ENCODE measurements around the gene HOXA13.

Gene HOXA13

DNA sequence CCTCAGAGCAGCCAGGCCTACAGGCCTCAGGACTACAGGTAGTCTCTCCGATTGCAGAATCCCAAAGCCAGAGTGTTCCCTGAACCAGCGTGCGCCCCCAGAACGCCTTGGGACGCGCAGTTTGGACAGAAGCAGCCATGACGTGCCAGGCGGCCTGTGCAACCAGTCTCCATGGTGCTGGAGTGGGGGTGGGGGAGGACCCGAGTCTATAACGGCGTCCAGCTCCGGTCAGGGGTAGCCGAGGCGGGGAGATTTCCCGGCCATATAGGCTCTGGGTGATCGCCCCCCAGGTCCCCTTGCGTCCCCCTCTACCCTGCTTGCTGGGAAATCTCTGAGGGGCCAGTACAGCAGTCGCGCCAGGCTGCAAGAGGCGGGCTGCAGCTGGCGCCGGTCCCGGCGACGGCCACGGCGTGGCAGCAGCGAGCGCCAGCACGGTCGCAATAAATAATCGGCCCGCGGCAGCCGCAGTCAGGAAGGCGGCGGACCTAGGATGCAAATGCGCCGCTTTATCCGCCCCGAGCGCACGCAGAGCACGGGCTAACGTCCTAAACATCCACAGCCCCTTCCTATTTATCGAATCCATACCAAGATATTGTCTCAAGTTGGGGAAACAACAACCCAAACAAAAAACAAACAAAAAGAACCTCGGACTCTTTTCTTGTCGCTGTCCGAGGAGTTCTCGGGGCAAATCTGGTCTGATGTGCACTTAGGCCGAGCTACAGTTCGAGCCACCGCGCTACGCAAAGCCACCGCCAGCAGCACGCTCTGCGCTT lies 49.1 kb downstream of the HOXA13 start:
- TF ChIP-seq, protein P1, sequence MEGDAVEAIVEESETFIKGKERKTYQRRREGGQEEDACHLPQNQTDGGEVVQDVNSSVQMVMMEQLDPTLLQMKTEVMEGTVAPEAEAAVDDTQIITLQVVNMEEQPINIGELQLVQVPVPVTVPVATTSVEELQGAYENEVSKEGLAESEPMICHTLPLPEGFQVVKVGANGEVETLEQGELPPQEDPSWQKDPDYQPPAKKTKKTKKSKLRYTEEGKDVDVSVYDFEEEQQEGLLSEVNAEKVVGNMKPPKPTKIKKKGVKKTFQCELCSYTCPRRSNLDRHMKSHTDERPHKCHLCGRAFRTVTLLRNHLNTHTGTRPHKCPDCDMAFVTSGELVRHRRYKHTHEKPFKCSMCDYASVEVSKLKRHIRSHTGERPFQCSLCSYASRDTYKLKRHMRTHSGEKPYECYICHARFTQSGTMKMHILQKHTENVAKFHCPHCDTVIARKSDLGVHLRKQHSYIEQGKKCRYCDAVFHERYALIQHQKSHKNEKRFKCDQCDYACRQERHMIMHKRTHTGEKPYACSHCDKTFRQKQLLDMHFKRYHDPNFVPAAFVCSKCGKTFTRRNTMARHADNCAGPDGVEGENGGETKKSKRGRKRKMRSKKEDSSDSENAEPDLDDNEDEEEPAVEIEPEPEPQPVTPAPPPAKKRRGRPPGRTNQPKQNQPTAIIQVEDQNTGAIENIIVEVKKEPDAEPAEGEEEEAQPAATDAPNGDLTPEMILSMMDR (IDR thresholded peaks at IDR 0.05; ENCODE audit: control insufficient read depth, extremely low read depth, insufficient read depth), result peak; percentile 83
- DNase-seq (ENCODE audit: low read depth), result no peak
- peak overlapping the region; percentile 46 for H3K4me3 ChIP-seq (ENCODE audit: low read depth, low read length)

DNA sequence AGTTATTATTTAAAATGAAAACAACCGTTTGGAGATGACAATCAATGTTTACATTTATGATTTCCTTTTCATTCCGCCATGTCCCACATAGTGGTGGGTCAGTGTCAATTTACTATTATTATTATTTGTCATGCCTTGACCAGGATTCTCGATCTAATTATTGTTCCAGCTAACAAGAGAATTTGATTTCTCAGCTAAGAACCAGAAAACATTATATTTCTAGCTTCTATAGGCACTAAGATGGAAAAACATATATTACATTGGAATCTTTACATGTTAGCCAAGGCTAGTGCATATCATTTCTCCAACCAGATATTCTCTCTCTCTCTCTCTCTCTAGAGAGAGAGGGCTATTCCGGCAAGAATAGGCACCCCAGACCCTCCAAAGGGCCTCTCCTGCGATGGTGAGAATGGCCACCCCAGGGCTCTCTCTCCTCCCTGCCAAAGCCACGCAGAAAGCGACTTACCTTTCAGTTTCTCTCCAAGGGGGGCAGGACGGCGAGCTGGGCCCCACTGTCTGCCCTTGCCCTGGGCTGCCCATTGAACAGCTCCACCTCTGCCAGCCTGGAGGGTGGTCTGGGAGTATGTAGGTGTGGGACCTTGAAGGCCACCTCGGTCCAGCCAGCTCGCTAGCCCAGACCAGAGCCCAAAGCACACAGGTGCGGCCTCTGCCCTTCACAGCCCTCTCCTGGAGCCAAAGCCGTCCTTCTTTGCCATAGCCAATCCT lies 49.9 kb downstream of the HOXA13 start:
- TF ChIP-seq, protein P1 (IDR thresholded peaks at IDR 0.05; ENCODE audit: control insufficient read depth, extremely low read depth, insufficient read depth), result no peak
- peak overlapping the region; percentile 46 for H3K4me3 ChIP-seq (ENCODE audit: low read depth, low read length)
- DNase-seq (ENCODE audit: low read depth), result no peak

DNA sequence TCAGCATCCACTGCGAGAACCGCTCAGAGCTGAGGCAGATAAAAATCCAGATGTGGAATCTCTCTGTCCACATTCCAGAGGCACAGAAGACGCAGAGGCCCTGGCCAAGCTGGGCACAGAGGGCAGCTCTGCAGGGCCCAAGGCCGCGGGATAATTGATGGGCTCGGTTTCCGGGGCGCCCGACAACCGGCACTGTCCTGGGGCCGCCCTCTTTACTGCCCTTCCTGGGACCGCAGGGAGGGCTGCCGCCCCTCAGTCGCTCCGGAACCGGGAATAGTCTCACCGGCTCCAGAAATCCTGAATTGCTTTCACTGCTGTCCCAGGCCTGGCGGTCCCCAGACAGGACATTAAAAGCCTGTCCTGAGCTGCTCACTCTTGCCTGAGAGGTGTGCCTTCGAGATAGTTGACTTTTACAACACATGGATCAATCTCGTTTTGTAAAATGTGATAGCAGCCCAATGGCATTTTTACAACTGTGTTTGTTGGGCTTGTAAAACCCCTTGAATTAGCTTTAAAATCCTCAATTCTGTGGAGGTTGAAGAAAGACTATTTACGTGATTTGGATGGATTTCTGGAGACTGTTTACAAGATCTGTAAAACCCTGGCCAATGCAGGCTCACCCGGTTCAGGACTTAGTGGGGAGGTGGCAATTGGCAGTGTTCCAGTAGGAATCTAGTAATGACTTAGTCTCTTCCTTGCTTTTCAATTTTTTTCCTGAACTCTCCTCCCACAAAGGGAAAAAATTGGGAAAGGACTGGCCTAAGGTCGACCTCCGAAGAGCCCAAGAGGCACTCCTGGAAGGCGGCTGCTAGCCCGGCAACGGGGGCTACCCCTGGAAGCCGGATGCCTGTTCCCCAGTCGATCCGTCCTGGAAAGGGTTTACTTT lies 50.9 kb downstream of the HOXA13 start:
- no peak overlapping the region for H3K4me3 ChIP-seq (ENCODE audit: low read depth, low read length)
- no peak for DNase-seq (ENCODE audit: low read depth)
- TF ChIP-seq, protein P1 (IDR thresholded peaks at IDR 0.05; ENCODE audit: control insufficient read depth, extremely low read depth, insufficient read depth), result no peak

DNA sequence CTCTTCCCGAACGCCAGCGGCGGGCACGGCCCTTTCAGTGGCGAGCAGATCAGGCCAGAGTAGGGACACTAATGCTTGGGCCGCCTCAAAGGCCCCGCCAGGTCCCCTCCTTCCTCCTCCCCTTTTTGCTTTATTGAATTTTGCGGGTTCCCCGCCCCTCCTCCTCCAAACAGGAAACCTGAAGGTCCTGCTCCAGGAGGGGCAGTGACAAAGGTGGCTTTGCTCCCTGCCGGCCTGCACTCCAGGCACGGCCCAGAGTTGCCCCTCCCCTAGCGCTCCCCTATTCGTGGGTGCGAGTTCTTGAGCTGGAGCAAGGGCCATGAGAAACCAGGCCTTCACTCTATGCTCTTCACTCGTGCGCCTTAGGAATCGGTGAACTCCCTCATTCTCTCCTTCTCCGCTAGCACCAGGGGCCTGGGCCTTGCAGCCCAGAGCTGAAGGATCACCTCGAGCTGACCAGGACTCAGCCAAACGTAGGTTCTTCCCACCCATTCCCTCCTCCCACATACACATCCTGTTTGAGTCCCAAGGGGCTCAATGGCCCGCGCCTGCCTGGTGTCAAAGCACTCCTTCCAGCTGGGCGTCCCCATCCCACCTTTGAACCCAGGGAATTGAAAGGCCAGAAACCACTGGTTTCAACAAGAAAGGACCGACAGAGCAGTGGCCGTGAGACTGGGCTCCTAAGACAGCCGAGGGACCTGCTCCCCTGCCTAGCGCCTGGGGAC lies 51.7 kb downstream of the HOXA13 start:
- TF ChIP-seq, protein P1 (IDR thresholded peaks at IDR 0.05; ENCODE audit: control insufficient read depth, extremely low read depth, insufficient read depth), result no peak
- DNase-seq (ENCODE audit: low read depth), result no peak
- H3K4me3 ChIP-seq (ENCODE audit: low read depth, low read length), result no peak overlapping the region

DNA sequence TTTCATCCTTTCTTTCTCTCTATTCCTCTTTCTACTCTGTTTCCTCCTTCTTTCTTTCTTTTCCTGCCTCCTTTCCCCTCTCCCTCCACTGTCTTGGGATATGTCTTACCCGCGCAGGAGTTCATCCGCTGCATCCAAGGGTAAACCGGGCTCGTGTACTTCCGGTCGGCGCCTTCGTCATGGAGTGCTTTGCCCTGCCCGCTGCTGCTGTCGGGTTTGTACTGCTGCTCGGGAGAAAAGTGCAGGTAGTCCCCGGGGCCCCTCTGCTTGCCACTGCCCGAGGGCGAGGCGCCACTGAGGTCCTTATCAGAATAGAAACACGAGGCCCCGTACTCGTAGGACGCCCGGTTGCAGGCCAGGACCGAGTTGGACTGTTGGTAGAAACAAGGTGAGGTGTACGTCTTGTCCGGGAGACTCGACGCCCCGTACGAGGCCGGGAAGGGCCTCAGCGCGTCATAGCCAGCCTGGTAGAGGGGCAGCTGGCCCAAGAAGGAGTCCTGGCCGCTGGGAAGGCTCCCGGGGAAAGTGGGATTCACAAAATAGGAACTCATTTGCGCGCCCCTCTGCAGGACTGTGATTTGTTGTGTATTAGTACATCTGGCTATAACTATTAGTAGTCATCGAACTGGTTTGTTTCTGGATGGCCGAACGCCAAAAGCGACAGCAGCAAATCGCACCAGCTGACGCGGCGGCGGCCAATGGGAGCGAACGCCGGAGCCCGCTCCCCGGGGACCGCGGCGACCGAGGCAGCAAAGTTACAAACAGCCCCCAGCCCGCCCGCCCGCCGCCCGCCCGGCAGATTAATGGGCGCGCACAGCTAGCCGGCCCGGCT lies 52.5 kb downstream of the HOXA13 start, which contains the start of gene HOXA6:
HOXA6 (minus strand) TSS at position 576 of the 832 bp plus-strand sequence; CDS start at position 551, 25 bp downstream.
- no peak within 1 kb of the TSS for H3K4me3 ChIP-seq (ENCODE audit: low read depth, low read length)
- no peak for DNase-seq (ENCODE audit: low read depth)
- TF ChIP-seq, protein P1 (IDR thresholded peaks at IDR 0.05; ENCODE audit: control insufficient read depth, extremely low read depth, insufficient read depth), result no peak

All from LNCaP clone FGC (cell line).